Measurements from ENCODE around the gene PER3. TPM values are rescaled to one million over a fixed set of nuclear protein-coding genes. Genes with fewer than 3 reads are reported as not detected.

Gene PER3
- total and polyA plus RNA-seq, 2 of the 13 experiments (the other 11 are each of a cell fraction or from before 2014, with no cell fraction given) = 3.0 to 6.0 TPM

DNA sequence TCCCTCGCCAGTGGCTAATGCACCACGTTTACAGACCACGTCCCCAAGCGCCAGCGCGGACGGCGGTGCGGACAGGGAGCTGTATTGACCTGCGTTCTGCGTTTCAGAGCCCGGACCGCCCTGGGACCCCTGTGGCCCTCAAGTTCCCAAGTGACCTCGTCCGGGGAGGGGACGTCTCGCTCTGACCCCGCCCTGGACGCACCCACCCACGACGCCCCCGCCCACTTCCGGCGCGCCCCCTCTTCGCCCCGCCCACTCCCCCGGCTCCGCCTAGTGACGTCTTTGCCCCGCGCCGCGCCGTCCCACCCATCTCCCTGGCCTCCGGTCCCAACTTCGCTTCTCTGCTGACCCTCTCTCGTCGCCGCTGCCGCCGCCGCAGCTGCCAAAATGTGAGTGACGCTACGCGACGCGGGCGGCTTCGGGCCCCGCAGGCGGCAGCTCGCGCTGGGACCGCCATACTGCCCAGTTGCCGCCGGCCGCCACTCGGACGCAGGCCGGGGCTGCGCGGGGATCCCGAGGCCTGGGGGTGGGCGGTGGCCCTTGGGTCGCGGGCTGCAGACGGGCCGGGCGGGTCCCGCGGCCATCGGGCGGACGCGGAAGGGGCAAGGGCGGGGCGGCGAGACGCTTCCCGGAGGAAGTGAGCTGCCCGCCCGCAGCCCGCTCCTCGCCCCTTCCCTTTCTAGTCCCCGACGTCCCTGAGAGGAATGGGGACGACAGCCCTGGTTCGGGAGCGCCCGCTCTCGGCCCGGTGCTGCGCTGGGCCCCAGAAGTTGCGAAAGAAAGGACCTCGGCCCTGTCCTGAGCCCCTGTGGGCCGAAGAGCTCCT, 12.9 kb upstream of the PER3 start, which contains the start of gene VAMP3 (continued):
- TF ChIP-seq ZNF772 (CRISPR knock-in tag; IDR thresholded peaks at IDR 0.05) (peak; percentile 18; the same call in 1 of the 2 replicates), SAFB2 (CRISPR knock-in tag; IDR thresholded peaks at IDR 0.05; ENCODE audit: borderline replicate concordance, low read depth) (0 out of 2 replicates have a peak, but pooled peaks have one; percentile 53), HNF4A (CRISPR knock-in tag; IDR thresholded peaks at IDR 0.05) (0 out of 2 replicates have a peak, but pooled peaks have one; percentile 39), TAF15 (IDR thresholded peaks at IDR 0.05; ENCODE audit: low read depth, low read length, poor library complexity, severe bottlenecking) (no peak), RXRA (CRISPR knock-in tag; IDR thresholded peaks at IDR 0.05) (peak; percentile 56), GATAD2A (CRISPR knock-in tag; IDR thresholded peaks at IDR 0.05) (peak; percentile 51), HDAC1 (CRISPR knock-in tag; IDR thresholded peaks at IDR 0.05) (peak; percentile 96), NAIF1 (CRISPR knock-in tag; IDR thresholded peaks at IDR 0.05; ENCODE audit: borderline replicate concordance) (no peak), TFAP4 (IDR thresholded peaks at IDR 0.05; ENCODE audit: borderline replicate concordance, low read depth) (no peak)
- TF ChIP-seq, protein P1, sequence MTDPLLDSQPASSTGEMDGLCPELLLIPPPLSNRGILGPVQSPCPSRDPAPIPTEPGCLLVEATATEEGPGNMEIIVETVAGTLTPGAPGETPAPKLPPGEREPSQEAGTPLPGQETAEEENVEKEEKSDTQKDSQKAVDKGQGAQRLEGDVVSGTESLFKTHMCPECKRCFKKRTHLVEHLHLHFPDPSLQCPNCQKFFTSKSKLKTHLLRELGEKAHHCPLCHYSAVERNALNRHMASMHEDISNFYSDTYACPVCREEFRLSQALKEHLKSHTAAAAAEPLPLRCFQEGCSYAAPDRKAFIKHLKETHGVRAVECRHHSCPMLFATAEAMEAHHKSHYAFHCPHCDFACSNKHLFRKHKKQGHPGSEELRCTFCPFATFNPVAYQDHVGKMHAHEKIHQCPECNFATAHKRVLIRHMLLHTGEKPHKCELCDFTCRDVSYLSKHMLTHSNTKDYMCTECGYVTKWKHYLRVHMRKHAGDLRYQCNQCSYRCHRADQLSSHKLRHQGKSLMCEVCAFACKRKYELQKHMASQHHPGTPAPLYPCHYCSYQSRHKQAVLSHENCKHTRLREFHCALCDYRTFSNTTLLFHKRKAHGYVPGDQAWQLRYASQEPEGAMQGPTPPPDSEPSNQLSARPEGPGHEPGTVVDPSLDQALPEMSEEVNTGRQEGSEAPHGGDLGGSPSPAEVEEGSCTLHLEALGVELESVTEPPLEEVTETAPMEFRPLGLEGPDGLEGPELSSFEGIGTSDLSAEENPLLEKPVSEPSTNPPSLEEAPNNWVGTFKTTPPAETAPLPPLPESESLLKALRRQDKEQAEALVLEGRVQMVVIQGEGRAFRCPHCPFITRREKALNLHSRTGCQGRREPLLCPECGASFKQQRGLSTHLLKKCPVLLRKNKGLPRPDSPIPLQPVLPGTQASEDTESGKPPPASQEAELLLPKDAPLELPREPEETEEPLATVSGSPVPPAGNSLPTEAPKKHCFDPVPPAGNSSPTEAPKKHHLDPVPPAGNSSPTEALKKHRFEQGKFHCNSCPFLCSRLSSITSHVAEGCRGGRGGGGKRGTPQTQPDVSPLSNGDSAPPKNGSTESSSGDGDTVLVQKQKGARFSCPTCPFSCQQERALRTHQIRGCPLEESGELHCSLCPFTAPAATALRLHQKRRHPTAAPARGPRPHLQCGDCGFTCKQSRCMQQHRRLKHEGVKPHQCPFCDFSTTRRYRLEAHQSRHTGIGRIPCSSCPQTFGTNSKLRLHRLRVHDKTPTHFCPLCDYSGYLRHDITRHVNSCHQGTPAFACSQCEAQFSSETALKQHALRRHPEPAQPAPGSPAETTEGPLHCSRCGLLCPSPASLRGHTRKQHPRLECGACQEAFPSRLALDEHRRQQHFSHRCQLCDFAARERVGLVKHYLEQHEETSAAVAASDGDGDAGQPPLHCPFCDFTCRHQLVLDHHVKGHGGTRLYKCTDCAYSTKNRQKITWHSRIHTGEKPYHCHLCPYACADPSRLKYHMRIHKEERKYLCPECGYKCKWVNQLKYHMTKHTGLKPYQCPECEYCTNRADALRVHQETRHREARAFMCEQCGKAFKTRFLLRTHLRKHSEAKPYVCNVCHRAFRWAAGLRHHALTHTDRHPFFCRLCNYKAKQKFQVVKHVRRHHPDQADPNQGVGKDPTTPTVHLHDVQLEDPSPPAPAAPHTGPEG (CRISPR knock-in tag; IDR thresholded peaks at IDR 0.05) = no peak
- TF ChIP-seq, protein P2, sequence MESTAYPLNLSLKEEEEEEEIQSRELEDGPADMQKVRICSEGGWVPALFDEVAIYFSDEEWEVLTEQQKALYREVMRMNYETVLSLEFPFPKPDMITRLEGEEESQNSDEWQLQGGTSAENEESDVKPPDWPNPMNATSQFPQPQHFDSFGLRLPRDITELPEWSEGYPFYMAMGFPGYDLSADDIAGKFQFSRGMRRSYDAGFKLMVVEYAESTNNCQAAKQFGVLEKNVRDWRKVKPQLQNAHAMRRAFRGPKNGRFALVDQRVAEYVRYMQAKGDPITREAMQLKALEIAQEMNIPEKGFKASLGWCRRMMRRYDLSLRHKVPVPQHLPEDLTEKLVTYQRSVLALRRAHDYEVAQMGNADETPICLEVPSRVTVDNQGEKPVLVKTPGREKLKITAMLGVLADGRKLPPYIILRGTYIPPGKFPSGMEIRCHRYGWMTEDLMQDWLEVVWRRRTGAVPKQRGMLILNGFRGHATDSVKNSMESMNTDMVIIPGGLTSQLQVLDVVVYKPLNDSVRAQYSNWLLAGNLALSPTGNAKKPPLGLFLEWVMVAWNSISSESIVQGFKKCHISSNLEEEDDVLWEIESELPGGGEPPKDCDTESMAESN (CRISPR knock-in tag; conservative IDR thresholded peaks at IDR 0.05) = 0 out of 2 replicates have a peak, but pooled peaks have one; percentile 43
- TF ChIP-seq, protein P3, sequence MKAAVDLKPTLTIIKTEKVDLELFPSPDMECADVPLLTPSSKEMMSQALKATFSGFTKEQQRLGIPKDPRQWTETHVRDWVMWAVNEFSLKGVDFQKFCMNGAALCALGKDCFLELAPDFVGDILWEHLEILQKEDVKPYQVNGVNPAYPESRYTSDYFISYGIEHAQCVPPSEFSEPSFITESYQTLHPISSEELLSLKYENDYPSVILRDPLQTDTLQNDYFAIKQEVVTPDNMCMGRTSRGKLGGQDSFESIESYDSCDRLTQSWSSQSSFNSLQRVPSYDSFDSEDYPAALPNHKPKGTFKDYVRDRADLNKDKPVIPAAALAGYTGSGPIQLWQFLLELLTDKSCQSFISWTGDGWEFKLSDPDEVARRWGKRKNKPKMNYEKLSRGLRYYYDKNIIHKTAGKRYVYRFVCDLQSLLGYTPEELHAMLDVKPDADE (CRISPR knock-in tag; IDR thresholded peaks at IDR 0.05) = no peak
- TF ChIP-seq, protein P4, sequence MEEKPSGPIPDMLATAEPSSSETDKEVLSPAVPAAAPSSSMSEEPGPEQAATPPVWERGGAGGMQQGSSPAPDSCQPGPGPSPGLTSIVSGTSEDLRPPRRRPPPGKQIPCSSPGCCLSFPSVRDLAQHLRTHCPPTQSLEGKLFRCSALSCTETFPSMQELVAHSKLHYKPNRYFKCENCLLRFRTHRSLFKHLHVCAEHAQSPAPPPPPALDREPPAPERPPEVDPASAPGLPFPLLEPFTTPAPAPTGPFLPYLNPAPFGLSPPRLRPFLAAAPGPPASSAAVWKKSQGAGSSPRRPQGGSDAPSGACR (CRISPR knock-in tag; IDR thresholded peaks at IDR 0.05) = no peak
